Measurements from ENCODE around the gene NANOG.
"Not testable (repeated sequence)": the region's sequence is repeated elsewhere in the genome, so short reads cannot be mapped to it uniquely, and the experiment has no call there.

NANOG gene

DNA sequence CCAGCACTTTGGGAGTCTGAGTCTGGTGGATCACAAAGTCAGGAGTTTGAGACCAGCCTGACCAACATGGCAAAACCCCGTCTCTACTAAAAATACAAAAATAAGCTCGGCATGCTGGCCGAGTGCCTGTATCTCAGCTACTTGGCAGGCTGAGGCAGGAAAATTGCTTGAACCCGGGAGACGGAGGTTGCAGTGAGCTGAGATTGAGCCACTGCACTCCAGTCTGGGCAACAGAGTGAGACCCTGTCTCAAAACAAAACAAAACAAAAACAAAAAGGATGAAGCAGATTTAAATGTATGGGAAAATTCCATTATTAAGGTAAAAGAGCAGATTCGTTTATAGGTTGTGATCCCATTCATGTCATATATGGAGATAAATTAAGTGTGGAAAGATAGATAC, 17.1 kb downstream of the NANOG start:
- DNase-seq = not testable (repeated sequence)

DNA sequence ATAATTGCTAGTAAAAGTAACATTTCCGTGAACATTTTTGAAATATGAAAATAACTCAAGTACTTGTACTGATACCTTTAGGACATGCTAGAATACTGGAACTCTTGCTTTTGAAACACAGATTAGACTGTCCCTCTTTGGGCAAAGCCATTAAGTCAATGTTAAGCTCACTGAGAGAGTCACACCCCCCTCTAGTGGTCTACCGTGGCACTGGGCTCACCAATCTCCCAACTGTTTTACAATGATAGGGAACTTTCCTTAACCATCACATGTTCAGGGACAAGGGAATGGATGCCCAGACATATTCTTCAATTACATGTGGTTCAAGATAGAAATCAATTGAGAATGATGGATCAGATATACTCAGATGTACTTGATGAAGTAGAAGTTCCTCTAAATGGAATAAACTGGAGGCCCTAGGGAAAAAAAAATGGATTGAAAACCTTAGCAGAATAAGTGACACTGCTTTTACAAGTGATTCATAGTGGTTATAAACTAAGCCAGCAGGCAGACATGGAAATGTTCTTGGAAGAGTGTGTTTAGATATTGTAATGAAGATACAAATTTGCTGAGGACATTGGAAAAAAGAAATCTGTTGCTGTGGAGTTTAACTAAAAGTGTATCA, 17.8 kb downstream of the NANOG start:
- DNase-seq = no peak

DNA sequence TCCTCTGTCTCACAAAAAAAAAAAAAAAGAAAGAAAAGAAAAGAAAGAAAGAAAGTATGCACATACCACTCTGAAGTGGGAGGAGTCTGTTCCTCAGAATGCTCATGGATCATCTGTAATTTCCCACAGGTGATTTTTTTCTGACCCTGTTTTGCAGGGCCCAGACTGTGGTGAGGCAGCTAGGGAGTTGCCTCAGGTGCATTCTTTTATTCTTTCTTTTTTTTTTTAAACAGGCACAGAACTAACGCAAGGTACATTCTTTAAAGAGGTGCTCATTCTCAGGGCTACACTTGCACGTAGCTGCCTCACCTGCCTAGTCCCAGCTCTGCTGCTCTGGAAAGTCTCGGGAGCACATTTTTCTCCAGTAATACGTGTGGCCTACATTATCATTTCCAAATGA, 36.6 kb downstream of the NANOG start:
- DNase-seq = not testable (repeated sequence)

DNA sequence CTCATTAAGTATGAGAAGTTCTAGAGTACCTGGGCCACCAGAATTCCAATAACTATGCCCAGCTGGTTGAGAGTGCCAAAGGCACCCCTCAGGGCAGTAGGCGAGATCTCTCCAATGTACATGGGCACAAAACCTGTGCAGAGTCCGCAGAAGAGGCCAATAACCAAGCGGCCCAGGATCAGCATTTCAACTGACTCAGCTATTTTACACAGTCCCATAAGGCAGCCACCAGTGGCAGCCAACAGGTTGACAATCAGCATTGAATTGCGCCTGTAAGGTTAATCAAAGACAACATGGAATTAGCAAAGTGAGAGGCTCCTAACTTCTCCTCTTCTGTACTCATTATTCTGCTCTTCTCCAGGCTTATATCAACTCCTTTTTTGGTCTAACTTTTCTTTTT, 40.5 kb downstream of the NANOG start:
- not testable (repeated sequence) for DNase-seq

DNA sequence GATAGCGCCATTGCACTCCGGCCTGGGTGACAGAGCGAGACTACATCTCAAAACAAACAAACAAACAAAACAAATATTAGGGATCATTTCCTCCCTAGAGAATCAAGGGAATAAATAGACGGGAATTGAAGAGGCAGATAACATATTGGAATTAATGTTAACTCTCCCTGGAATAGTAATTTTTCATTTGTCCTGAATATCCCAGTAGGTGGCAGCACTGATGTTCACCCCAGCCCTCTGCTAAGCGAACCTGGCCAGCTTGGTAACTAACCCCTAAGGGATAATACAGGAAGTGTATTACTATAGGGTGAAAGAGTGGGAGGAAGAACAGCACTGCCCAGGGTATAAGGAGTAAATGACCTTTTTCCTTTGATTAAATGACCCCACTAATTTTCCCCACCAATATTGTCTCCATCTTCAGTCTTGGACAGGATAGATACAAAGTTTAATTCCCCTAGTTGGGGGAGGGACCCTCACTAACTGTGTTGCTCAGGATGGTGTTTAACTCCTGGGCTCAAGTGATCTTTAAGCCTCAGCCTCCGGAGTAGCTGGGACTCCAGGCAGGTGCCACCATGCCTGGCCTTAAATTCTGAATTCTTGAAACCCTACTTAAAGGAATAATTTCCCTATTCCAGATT, 43.0 kb downstream of the NANOG start:
- DNase-seq = no peak

DNA sequence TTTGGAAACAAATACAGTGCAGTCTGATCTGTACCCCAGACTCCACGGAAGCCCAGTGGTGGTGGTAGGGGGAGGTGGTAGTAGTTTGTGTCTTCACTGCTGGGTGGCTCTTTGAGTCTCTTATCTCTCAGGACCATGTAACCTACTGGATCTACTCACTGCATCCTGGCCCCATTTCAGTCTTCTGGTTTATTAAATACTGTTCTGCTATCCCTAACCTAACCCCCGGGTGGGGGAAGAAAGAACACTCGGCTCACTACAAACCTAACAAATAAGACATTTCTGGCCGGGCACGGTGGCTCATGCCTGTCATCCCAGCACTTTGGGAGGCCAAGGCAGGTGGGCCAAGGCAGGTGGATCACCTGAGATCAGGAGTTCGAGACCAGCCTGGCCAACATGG, 44.0 kb downstream of the NANOG start:
- not testable (repeated sequence) for DNase-seq

DNA sequence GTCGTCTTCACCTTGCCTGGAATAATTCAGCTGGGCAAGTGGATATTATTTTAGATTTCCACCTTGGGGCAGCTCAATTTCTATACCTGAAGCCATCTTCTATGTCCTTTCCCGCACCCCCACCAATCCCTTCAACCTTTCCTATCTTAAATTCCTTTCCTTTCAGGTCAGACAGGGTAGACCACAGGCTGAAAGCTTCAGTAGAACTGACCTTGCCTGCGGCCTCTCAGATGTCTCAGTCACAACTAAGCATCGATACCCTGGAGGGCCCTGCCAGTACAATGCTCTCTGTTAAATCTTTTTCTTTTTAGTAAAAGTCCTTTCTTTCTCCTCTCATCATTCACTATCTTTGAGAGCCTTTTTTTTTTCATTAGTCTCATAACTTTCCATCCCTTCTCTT, 44.6 kb downstream of the NANOG start:
- no peak for DNase-seq

DNA sequence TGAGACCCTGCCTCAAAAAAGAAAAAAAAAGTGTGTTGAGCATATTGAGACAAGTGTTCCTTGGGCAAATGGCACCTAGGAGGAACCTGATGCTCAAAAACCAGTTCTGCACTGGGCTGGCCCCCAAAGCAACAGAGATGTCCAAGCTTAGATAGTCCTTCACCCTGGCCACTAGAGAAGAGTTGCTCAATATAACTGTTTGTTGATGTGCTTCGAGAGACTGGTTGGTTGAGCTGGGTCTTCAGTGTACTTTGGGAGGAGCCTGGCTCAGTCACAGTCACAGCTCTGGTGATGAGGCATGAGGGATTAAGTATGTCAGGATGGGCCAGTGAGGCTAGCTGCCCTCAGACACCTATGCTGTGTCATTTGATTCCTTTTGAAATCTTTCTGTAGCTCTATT, 45.5 kb downstream of the NANOG start:
- DNase-seq = no peak

DNA sequence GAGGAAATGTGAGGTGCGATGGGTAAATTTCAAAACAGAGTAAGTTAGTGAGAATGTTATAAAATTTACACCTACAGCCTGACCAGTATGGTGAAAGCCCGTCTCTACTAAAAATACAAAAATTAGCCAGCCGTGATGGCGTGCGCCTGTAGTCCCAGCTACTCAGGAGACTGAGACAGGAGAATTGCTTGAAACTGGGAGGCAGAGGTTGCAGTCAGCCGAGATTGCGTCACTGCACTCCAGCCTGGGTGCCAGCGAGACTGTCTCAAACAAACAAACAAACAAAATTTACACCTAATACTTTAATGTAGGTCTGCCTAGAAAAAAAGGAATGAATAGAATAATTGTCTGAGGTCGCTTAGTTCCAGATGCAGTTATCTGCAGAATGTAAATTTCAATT, 45.9 kb downstream of the NANOG start:
- no peak for DNase-seq

DNA sequence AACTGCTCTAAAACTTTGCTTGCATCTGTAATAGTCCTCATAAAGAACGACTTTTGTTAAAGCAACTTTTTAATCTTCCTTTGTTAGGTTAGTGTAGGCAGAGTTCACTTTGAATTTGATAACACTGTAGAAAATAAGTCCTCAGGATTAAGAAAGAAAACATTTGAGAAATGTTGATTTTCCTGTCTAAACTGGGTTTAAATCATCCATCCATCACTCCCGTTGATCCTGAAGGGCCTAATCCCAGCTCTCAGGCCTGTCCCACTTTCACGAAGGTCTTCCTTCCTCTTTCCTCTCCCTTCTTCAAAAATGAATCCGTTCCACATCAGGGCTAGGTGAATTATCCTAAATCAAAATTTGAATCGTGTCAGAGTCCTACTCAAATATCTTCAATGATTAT, 46.6 kb downstream of the NANOG start:
- no peak for DNase-seq

DNA sequence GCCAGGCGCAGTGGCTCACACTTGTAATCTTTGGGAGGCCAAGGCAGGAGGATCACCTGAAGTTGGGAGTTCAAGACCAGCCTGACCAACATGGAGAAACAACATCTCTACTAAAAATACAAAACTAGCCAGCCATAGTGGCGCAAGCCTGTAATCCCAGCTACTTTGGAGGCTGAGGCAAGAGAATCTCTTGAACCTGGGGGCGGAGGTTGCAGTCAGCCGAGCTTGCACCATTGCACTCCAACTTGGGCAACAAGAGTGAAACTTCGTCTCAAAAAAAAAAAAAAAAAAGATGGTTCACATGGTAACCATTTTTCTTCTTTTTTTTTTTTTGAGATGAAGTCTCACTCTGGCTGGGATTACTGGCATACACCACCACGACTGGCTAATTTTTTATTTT, 48.2 kb downstream of the NANOG start:
- no peak for DNase-seq

DNA sequence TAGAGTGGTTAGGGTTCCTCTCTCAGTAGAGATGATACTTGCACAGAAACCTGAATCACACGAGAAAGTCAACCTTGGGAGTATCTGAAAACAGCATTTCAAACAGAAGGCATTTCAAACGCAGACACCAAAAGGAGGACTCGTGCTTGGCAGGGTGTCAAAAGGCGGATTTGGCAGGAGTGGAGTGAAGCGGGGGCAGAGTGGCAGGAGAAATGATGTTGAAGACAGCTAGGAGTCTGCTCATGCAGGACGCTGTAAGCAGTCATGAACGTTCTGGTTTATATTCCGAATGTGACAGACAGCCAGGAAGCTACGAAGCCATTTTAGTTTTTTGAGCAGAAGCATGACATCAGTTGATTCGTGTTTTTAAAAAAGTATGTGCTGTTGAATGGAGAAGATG, 50.0 kb downstream of the NANOG start:
- not testable (repeated sequence) for DNase-seq

DNA sequence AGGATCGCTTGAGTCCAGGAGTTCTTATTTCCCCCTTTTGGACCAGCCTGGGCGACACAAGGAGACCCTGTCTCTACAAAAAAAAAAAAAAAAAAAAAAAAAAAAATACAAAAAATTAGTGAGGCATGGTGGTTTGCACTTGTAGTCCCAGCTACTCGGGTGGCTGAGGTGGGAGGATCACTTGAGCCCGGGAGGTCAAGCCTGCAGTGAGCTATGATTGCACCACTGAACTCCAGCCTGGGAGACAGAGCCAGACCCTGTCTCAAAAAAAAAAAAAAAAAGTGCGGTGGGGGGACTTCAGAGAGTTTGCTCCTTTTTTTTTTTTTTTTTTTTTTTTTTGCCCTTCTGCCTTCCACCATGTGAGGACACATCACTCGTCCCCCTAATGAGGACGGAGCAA, 50.6 kb downstream of the NANOG start:
- DNase-seq = not testable (repeated sequence)

DNA sequence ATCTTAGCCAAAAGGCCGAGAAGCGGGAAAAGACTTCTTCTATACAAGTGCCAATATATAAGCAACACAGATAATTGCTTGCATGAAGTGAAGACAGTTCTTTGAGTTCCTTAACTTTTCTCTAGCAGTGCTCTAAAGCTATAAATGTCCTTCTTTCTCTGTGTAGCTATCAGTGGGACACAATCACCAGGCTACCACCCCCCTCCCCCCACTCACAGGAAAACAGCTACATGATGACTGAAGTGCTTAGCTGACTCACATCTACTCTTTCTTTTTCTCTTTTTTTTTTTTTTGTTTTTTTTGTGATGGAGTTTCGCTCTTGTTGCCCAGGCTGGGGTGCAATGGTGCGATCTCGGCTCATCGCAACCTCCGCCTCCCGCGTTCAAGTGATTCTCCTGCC, 53.2 kb downstream of the NANOG start:
- not testable (repeated sequence) for DNase-seq

DNA sequence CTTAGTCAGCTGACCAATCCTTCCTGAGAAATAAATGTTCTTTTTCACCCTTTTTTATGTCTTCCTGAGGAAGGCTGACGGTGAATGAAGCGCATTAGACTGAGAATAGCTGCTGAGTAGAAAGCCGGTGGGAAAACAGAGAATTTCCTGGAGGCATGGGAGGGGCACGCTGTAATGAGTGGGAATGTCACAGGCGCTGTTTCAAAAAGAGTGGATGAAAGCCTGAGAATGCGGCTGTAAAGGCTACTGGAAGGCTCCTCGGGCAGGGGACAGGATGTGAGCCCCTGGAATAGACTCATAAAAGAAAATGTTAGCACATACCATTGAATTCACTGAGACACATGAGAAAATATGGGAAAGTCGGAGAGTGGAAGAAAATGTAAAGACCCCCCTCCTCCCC, 53.9 kb downstream of the NANOG start:
- not testable (repeated sequence) for DNase-seq

DNA sequence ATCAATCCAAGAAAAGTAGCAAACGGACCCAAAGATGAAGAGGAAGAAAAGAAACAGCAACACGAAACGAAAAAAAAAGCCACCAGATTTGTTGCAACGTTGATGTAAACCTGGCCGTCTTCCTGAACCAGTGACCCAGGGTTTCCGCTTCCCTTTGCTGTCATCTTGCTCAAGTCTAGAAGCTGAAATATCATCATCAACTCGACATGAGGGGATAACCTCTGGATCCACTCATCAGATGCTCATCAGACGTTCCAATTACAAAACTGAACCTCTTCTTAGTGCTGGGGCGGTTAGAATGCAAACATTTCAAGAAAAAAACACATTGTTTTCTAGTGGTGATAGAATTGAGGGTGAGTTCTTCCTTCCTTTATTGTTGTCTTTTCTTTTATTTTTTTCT, 54.4 kb downstream of the NANOG start:
- not testable (repeated sequence) for DNase-seq

DNA sequence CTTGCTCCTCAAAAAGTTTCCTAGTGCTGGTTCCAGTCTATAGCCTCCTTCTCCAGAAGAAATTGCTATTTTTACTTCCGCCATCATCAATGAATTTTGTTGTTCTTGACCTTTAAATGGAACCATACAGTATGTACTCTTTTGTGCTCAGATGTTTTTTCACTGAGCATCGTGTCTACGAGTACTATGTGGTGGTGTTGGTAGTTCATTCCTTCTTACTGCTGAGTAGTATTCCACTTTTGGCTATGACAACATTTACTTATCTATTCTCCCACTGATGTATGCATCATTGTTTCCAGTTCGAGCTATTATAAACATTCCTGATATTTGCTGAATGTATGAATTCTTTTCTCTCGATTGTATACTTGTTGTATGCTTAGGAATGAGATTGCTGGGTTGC, 54.9 kb downstream of the NANOG start:
- no peak for DNase-seq

DNA sequence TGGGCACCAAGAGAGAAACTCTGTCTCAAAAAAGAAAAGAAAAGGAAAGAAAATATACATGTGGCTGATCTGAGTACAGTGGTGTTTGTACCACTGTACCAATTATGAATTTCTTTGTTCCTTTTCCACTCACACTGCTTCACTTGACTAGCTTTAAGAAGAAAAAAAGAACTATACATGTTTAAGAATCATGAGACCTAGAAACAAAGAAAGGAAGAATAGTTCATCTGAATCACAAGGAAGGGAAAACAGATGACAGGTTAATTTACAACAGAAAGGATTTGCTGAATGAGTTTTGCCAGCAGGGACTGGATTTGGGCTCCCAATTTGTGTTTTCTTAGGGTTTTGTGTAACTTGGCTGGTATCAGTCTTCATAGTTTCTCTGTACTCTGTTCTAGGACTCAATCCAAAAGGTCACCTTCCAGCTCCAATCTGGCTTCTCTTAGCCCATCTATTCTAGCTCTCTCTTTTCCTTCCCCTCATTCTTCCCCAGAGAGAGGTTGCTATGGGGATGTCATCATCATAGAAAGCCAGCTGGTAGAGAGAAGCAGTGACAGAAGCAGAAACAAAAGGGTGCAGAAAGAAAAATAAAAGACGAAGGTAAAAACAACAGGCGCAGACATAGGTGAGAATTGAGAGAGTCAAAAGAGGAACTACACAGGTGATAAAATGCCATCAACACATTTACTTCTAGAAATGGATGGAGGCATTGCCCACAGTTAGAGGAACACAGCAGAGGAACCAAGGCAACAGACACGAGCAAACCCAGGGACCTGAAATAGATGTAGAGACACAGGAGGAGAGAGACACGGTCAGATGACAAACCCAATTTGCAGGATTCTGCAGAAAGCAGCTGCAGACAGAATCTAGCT, 58.3 kb downstream of the NANOG start:
- DNase-seq = not testable (repeated sequence)

DNA sequence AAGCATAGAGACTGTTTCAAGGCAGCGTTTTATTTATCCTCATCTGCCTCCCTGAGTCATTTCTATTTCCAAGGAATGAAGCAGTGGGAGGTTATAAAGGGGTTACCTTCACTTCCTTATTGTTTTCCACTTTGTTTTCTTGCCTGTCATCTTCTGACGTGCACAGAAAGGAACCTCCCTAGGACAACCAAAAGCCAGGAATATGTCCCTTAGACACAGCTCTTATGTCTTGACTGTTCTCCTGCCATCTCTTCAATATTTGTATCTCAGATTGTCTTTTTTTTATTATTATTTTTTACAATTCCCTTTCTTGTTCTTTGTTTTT, 58.9 kb downstream of the NANOG start:
- DNase-seq = not testable (repeated sequence)
